HG02840 (cell line): ENCODE measurements around the gene ADNP.
"Not testable (repeated sequence)": the region's sequence is repeated elsewhere in the genome, so short reads cannot be mapped to it uniquely, and the experiment has no call there.

Experiments used
- ATAC-seq: cut with Tn5 transposase; IDR thresholded peaks from one replicate; pipeline ENCODE4 v1.9.1; 2021; ENCODE audit warnings: mild to moderate bottlenecking, moderate library complexity, moderate number of reproducible peaks; ENCODE audit not compliant: unreplicated experiment, low FRiP score

Gene ADNP

DNA sequence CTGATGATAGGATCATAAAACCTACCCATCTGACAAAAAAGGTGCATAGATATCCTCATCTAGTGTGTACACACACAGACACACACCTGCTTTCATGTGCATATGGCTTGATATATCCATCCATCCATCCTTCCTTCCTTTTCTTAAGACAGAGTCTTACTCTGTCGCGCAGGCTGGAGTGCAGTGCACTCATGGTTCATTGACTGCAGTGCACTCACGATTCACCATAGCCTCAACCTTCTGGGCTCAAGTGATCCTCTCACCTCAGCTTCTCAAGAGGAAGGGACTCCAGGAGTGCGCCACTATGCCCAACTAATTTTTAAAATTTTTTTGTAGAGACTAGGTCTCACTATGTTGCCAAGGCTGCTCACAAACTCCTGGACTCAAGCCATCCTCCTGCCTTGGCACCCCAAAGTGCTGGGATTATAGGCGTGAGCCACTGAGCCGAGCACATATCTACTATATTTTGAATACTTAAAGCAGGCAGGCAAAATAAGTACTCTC is 27.1 kb downstream of the ADNP start:
- ATAC-seq, result no peak

DNA sequence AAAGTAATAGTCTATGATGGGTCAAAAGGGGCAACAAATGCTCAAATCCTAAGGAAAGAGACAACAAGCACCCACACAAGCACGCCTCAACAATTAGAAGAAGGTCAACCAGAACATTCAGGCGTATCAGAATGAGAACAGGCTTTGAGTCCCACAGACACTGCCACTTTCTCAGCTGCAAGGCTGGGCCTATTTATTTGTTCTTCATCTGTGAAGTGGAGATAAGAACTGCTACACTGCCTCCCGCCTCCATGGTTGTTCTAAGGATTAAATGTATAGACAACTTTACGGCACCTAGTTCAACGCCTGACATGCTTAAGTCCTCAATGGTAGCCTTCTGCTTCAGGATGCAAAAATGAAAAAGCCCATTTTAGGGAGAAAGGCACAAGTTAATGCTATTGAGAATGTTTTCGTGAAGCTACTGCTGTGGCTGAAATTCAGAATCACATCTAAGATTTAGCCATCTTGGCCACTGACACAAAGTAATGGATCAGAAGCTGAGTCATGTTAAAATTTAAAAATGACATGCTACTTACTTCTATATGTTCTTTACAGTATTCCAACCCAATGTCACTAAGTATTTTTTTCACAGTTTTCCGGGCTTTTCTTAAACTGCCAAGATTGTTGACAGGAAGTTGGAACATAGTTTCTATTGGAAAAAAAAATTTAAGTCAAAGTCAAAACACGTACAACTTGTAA is 27.7 kb downstream of the ADNP start:
- ATAC-seq, result no peak

DNA sequence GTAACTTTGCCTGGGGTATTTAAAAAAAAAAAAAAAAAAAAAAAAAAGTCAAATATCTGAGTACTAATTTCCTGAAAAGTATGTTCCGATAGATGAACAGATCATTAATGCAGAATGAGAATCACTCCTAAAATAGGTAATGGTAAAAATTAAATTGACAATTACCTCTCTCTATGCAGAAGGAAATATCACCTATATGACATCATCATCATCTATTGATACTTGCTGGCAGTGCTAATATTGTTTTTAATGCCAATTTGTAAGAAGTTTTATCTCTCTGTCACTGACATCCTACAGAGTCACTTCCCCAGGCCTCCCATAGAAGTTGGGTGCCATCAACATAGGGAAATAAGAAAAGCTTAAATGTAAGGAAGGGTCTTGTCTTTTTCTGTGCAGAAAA is 29.9 kb downstream of the ADNP start:
- ATAC-seq, result no peak

DNA sequence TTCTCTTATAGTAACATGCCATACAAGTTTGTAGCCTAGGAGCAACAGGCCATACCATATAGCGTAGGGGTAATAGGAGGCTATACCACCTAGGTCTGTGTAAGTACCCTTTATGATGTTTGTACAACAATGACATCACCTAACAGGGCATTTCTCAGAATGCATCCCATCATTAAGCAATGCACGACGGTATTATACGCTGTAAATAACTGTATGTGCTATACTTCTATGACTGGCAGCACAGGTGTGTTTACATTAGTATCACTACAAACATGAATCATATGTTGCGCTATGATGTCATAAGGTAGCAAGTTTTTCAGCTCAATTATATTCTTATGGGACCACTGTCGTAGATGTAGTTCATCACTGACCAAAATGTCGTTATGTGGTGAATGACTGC is 31.0 kb downstream of the ADNP start:
- no peak for ATAC-seq

DNA sequence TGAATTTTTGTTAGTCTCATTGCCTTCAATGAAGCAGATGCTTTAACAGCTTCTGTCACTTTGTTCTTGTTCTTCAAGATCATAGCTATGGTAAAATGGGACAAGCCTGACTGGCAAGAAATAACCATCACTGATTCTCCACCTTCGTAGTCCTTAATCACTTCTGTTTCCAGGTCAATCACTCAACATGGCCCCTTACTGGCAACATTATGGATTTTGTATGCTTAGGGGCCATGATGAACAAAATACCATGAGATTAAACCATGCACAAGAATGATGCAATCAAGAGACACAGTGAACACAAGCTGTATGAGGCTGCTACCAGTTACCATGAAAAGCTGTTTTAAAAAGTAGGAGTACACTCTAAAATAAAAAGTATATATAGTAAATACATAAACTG is 32.8 kb downstream of the ADNP start:
- no peak for ATAC-seq

DNA sequence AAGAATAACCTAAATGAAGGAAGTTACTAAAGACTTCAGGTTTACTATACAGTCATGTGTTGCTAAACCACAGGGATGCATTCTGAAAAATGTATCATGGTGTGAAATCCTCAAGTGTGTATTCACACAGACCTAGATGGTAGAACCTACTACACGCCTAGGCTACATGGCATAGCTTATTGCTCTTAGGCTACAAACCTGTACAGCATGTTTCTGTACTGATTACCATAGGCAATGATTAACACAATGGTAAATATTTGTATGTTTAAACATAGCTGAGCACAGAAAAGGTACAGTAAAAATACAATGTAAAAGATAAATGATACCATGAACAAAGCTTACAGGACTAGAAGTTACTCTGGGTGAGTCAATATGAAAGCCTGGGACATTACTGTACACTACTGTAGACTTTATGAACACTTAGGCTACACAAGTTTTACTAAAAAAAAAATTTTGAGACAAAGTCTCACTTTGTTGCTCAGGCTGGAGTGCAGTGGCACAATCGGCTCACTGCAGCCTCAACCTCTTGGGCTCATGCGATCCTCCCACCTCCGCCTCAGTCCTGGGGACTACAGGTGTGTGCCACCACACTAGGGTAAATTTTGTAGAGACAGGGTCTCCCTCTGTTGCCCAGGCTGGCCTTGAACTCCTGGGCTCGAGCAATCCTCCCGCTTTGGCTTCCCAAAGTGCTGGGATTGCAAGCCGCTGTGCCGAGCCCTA is 36.0 kb downstream of the ADNP start:
- no peak for ATAC-seq

DNA sequence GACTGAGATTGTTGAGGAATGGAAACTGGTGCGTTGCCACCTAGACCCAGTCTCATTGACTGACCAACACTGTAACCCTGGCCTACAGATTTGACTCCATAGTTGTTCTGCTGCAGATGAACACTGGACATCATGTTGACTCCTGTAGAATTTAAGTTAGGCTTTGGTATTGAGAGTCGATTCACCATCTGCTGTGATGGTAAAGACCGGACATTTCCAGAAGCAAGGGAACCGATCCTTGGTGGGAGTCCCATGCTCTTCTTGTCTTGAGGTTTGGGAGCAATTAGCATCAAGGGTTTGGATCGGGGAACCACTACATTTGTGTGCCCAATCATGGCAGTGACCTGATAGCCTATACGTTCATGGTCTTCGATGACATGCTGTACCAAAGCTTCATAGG is 37.6 kb downstream of the ADNP start:
- ATAC-seq, result no peak

DNA sequence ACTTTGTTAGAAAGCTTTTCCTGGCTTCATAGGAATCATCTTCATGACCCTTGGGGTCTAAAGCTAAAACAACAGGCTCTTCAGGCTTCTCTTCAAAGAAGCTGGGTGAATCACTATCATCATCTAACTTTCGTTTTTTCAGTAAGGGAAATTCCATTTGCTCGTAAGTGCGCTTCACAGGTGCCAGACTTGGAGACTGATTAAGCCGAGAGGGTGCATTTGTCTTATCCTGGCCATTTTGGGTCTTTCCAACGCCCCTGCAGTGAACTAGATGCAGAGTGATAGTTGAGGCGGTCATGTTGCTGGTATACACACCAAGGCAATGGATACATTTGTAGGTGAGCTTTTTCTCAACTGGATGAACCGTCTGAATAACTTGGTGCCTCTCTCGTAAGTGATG is 38.8 kb downstream of the ADNP start:
- no peak for ATAC-seq

DNA sequence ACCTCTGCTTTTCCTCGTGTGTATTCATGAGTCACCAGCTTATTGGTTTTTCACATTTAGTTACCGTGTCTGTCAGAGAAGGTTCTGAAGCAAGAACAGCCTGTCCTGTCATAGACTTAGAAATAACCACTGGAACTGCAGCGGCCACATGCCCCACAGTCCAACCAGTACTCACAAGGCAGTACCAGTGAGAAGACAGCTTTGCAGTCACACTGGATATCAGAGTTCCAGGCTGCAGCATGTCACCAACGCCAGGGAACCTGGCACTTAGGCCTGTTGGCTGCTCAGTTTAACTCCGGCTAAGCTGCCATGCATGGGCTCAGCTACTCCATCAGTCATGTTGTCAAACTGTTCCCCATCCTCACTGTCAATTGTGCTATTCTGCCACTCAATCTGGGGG is 40.1 kb downstream of the ADNP start:
- no peak for ATAC-seq

DNA sequence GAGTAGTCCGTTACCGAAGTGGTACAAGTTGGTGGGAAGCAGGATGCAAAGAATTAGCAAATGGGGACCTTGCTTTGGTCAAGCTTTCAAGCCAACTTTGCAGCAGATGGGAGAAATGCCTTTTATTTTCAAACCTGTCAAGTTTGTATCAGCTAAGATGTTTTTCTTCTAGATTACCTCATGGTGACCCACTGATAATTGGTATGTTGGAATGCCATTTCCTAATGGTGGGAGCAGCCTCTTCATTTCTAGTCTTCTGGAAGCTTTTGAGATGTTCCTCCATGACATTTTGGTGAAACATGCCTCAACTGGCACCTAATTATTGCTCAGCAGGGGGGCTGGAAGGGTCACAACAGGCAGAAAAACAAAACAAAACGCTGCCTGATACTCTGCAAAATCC is 43.7 kb downstream of the ADNP start:
- ATAC-seq, result no peak

DNA sequence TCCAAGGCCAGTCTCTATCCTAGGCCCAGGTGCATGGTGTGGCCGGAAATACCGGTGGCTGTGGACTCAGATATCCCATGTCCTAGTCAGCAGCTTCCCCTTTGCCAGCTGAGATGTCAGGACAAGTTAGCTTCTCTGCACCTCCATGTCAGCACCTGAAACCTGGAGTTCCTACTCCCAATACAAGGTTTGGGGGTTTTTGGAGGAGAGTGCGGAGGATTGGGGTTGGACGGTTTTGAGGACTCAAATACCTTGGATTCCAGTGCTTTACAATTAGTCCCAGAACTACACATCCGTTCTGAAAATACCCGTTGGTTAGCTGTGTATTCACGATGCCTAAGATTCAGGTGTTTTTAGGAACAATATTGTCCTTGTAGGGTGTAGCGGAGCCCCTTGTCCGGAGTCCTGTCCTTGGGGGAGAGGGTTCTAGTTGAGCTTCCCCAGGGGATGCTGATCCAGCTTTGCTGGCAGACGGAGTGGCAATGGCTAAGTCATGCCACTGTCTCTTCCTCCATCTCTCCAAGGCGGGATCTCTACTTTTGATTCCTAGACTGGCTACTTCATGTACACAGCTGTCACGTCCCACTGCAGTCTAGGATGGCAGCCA is 45.0 kb downstream of the ADNP start:
- ATAC-seq, result no peak

DNA sequence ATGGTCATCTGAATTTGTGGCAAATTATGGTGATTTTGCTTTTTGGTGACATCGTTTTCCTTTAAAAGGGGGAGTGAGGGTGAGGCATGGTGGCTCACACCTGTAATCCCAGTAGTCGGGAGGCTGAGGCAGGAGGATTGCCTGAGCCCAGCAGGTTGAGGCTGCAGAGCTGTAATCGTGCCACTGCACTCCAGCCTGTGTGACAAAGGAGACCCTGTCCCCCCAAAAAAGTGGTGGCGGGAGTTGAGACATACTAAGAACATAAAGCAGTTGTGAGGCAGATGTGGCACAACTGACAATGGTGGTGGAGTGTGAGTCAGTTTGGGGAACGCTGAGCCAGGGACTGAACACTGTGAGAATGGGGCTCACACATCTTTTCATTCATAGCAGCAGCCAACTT is 45.5 kb downstream of the ADNP start:
- no peak for ATAC-seq

DNA sequence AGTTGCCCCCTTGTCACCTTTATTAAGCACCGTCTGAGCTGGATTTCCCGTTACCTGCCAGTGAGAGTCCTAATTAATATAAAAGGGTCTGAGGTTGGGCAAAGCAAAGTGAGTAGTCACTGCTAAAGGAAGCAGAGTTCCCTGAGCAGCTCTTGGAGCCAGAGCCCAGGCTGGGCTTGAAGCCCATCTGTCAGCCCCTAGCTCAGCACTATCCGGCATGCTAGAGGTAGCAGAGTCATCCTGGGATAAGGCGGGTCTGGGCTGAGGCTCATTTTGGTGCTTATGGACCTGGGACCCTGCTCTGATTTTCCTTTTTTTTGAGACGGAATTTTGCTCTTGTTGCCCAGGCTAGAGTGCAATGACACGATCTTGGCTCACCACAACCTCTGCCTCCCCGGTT is 46.2 kb downstream of the ADNP start:
- no peak for ATAC-seq

DNA sequence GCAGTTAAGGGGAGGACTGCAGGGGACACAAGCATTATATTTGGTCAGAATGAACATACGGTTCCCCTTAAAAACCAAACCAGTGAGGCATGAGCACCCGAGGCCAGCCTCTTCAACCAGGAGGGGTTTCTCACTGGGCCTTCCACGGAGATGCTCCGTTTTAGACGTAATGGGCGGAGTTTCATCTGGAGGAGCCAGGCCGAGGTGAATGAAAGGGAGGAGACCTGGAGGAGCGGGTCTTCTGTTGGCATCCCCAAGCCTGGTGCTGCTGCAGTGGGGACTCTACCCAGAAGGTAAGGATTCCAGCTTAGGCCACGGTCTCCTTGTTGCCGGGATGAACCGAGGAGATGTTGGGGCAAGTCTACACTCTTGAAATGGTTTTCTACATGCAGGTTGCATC is 47.4 kb downstream of the ADNP start:
- no peak for ATAC-seq

DNA sequence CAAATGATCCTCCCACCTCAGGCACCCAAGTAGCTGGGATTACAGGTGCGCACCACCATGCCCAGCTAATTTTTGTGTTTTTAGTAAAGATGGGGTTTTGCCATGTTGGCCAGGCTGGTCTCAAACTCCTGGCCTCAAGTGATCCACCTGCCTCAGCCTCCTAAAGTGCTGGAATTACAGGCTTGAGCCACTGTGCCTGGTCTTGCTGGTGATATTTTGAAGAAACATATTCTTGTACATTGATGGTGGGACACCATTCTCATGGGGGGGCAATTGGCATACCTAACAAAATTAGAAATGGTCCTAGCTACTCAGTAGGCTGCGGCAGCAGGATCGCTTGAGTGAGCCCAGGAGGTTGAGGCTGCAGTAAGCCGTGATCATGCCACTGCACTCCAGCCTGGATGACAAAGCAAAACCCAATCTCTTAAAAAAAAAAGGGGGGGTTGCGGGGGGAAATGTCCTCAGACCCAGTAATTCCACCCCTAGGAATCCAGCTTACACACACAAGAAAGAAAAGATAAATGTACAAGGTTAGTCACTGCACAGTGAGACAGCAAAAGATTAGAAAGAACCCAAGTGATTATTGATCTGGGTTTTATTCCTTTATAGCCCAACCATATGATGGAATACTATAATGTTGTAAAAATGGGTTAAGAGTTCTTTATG is 49.3 kb downstream of the ADNP start:
- not testable (repeated sequence) for ATAC-seq

DNA sequence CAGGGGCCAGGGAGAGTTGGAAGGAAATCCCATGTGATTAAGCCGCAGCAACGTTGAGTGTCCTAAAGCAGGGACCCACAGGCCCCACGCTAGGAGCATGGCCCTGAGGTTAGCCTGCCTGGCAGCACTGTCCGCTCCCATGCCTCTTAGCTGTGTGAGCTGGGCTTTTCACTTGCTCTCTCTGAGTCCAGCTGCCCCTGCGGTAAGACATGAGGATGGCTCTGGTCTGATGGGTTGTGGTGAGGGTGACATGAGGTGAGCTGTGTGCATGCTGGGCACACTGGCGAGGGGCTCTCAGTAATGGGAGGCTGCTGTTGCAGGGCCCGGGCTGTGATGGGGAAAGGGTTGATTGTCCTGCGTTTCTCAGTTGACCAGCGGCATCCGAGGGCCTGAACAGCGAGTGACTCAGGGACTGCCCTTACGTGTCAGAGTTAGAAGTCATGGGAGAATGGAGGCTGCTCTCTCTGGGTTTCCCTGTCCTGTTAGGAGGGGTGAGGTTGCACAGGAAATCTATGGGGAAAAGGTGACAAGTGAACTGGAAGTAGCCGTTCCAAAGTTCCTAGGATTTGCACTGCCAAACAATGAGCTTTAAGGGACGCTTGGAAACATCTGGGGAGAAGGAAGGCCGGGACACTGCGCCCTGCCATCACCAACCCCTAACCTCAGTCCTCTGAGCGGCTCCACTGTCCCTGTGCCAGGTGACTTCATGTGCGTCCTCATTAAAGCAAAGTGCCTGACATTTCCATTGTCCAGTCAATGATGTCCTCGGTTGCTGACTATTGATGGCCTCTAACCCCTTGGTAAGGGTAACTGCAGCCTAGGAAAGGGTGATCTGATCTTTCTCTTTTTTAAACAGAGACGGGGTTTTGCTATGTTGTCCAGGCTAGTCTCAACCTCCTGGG is 51.3 kb downstream of the ADNP start:
- ATAC-seq, result no peak

DNA sequence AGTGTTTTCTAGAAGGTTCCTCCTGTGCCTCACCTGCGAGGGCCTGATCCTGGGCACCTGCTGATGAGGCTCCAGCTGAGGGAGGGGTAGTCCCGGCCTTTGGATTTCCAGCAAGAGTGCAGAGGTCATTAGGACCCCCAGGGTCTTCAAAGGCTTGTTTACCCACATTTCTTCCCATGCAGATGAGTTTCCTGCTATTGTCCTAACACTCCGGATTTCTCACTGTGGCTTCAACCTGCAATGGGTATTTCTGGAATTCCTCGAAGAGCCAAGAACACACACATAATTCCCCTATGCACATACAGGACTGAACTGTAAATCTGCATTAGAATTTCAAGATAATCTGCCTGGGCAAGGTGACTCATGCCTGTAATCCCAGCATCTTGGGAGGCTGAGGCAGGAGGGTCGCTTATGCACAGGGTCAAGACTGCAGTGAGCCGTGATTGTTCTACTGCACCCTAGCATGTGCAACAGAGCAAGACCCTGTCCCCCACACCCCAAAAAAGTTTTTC is 53.9 kb downstream of the ADNP start:
- ATAC-seq, result no peak

DNA sequence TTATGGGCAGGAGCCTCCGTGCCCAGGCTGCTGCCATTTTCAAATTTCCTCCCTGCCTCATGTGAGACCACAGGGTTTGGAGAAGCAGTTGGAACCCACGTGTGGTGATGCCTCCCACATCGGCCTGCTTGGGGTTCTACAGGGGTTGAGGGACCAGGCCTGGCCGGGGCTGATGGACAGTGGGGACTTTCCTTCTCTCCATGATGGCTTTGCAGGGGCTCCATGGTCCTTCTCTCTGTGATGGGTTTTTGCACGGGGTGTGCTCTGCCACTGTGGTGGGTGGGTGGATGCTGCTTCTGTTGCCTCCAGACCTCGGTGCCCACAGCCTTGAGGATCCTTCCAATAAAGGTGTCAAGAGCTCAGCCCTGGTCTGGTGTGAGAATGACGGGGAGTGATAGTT is 54.4 kb downstream of the ADNP start:
- ATAC-seq, result no peak

DNA sequence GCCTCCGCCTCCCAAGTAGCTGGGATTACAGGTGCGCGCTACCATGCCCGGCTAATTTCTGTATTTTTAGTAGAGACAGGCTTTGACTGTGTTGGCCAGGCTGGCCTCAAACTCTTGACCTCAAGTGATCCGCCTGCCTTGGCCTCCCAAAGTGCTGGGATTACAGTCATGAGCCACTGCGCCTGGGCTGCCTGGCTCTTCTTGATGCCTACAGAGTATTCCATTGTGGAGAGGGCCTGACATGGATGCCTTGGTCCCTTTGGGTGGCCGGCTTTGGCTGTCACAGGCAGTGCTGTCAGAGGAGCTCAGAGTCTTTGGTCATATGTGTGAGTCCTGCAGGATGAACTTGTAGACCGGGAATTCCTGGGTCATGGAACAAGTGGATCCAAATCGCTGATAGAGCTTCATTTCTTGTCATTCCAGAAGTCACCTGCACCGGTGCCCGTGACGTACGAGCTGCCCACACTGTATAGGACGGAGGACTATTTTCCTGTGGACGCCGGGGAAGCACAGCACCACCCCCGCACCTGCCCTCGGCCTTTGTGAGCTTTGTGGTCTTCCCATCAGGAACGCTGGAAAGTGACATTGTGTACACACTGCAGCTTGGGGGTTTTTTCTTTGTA is 55.1 kb downstream of the ADNP start:
- no peak for ATAC-seq
